ENCODE results near the gene MYLIP. TPM values are rescaled to one million over a fixed set of nuclear protein-coding genes. Genes with fewer than 3 reads are reported as not detected.

The MYLIP gene
- polyA plus RNA-seq, 3 donors from 2014 or later: 72.0 to 142 (median 99.0) TPM

- peaks cover 0 to 6% (median 3%) of the 10 kb centered on the region in 3 donors for H3K27me3 Mint-ChIP-seq (ENCODE audit: low read depth in 3 of 3)
- no peak overlapping the region for H3K4me3 Mint-ChIP-seq
- no peak for DNase-seq
- H3K9me3 Mint-ChIP-seq: peaks cover 0 to 2% (median 0%) of the 10 kb centered on the region in 6 donors
- H3K27ac Mint-ChIP-seq: no peak overlapping the region
- H3K4me1 Mint-ChIP-seq: peaks cover 6 to 19% of the 10 kb centered on the region in 2 donors
- peaks cover 0 to 8% (median 7%) of the 10 kb centered on the region in 3 donors for H3K36me3 Mint-ChIP-seq
Observed at GRCh38 chr6:16095180-16095579, 33.7 kb upstream of the MYLIP start.

GRCh38 chr6:16097382-16098171 is 31.3 kb upstream of the MYLIP start:
- peak in 1 of 3 donors; percentile 2 for DNase-seq

GRCh38 chr6:16098211-16098610 is 30.7 kb upstream of the MYLIP start:
- H3K27ac Mint-ChIP-seq: no peak overlapping the region
- H3K4me1 Mint-ChIP-seq: peaks cover 6 to 16% of the 10 kb centered on the region in 2 donors
- no peak for DNase-seq
- peaks cover 0 to 14% (median 5%) of the 10 kb centered on the region in 3 donors for H3K36me3 Mint-ChIP-seq
- no peak overlapping the region for H3K4me3 Mint-ChIP-seq
- peaks cover 0 to 2% (median 0%) of the 10 kb centered on the region in 6 donors for H3K9me3 Mint-ChIP-seq
- H3K27me3 Mint-ChIP-seq (ENCODE audit: low read depth in 3 of 3): peaks cover 0 to 3% (median 3%) of the 10 kb centered on the region in 3 donors

More at GRCh38 chr6:16097382-16098171, 31.3 kb upstream of the MYLIP start:
- Mint-ChIP-seq H3K9me3 (peaks cover 0 to 2% (median 0%) of the 10 kb centered on the region in 6 donors), H3K4me3 (no peak overlapping the region), H3K27ac (no peak overlapping the region), H3K4me1 (peaks cover 6 to 19% of the 10 kb centered on the region in 2 donors), H3K27me3 (ENCODE audit: low read depth in 3 of 3) (peaks cover 0 to 3% (median 3%) of the 10 kb centered on the region in 3 donors), H3K36me3 (peaks cover 0 to 14% (median 7%) of the 10 kb centered on the region in 3 donors)

- peaks cover 0 to 5% (median 3%) of the 10 kb centered on the region in 3 donors for H3K27me3 Mint-ChIP-seq (ENCODE audit: low read depth in 3 of 3)
Observed at GRCh38 chr6:16102208-16102607, 26.7 kb upstream of the MYLIP start.

GRCh38 chr6:16103722-16104121 is 25.2 kb upstream of the MYLIP start:
- no peak for DNase-seq
- H3K27ac Mint-ChIP-seq: no peak overlapping the region
- peaks cover 0 to 2% (median 0%) of the 10 kb centered on the region in 6 donors for H3K9me3 Mint-ChIP-seq

More at GRCh38 chr6:16102208-16102607, 26.7 kb upstream of the MYLIP start:
- H3K27ac Mint-ChIP-seq: no peak overlapping the region
- peaks cover 2 to 8% of the 10 kb centered on the region in 2 donors for H3K4me1 Mint-ChIP-seq
- no peak for DNase-seq
- peaks cover 0 to 2% (median 0%) of the 10 kb centered on the region in 6 donors for H3K9me3 Mint-ChIP-seq
- no peak overlapping the region for H3K4me3 Mint-ChIP-seq
- H3K36me3 Mint-ChIP-seq: peaks cover 0 to 14% (median 5%) of the 10 kb centered on the region in 3 donors

GRCh38 chr6:16104624-16105433 is 24.1 kb upstream of the MYLIP start:
- DNase-seq: no peak
- Mint-ChIP-seq H3K4me1 (no peaks in the 10 kb centered on the region), H3K36me3 (peaks cover 0 to 9% (median 0%) of the 10 kb centered on the region in 3 donors), H3K9me3 (peaks cover 0 to 2% (median 0%) of the 10 kb centered on the region in 6 donors), H3K27me3 (ENCODE audit: low read depth in 3 of 3) (peaks cover 0 to 7% (median 5%) of the 10 kb centered on the region in 3 donors), H3K27ac (no peak overlapping the region), H3K4me3 (no peak overlapping the region)

More at GRCh38 chr6:16103722-16104121, 25.2 kb upstream of the MYLIP start:
- Mint-ChIP-seq H3K4me3 (no peak overlapping the region), H3K36me3 (peaks cover 0 to 9% (median 0%) of the 10 kb centered on the region in 3 donors), H3K27me3 (ENCODE audit: low read depth in 3 of 3) (peaks cover 0 to 5% (median 3%) of the 10 kb centered on the region in 3 donors), H3K4me1 (no peaks in the 10 kb centered on the region)

- peaks cover 0 to 4% (median 0%) of the 10 kb centered on the region in 3 donors for H3K36me3 Mint-ChIP-seq
- no peaks in the 10 kb centered on the region for H3K4me1 Mint-ChIP-seq
Observed at GRCh38 chr6:16105854-16106253, 23.0 kb upstream of the MYLIP start.

GRCh38 chr6:16106991-16107787 is 21.7 kb upstream of the MYLIP start:
- no peaks in the 10 kb centered on the region for H3K9me3 Mint-ChIP-seq
- no peaks in the 10 kb centered on the region for H3K4me1 Mint-ChIP-seq
- no peak overlapping the region for H3K27ac Mint-ChIP-seq
- H3K27me3 Mint-ChIP-seq (ENCODE audit: low read depth in 3 of 3): peaks cover 0 to 9% (median 3%) of the 10 kb centered on the region in 3 donors
- no peak for DNase-seq
- H3K4me3 Mint-ChIP-seq: no peak overlapping the region
- no peaks in the 10 kb centered on the region for H3K36me3 Mint-ChIP-seq

More at GRCh38 chr6:16105854-16106253, 23.0 kb upstream of the MYLIP start:
- Mint-ChIP-seq H3K27ac (no peak overlapping the region), H3K4me3 (no peak overlapping the region), H3K9me3 (peaks cover 0 to under 1% (median 0%) of the 10 kb centered on the region in 6 donors), H3K27me3 (ENCODE audit: low read depth in 3 of 3) (peaks cover 0 to 9% (median 3%) of the 10 kb centered on the region in 3 donors)
- DNase-seq: no peak

- Mint-ChIP-seq H3K27me3 (ENCODE audit: low read depth in 3 of 3) (peaks cover 0 to 9% (median 3%) of the 10 kb centered on the region in 3 donors), H3K4me3 (no peak overlapping the region), H3K36me3 (no peaks in the 10 kb centered on the region), H3K4me1 (no peaks in the 10 kb centered on the region), H3K9me3 (no peaks in the 10 kb centered on the region), H3K27ac (no peak overlapping the region)
- DNase-seq: no peak
Observed at GRCh38 chr6:16108419-16108818, 20.5 kb upstream of the MYLIP start.

GRCh38 chr6:16108921-16109658 is 19.8 kb upstream of the MYLIP start:
- no peak overlapping the region for H3K4me3 Mint-ChIP-seq
- no peaks in the 10 kb centered on the region for H3K9me3 Mint-ChIP-seq
- H3K4me1 Mint-ChIP-seq: no peaks in the 10 kb centered on the region

GRCh38 chr6:16109659-16110305 is 19.1 kb upstream of the MYLIP start:
- Mint-ChIP-seq H3K4me1 (no peaks in the 10 kb centered on the region), H3K27ac (no peak overlapping the region), H3K9me3 (no peaks in the 10 kb centered on the region), H3K36me3 (no peaks in the 10 kb centered on the region), H3K27me3 (ENCODE audit: low read depth in 3 of 3) (peaks cover 0 to 12% (median 3%) of the 10 kb centered on the region in 3 donors), H3K4me3 (no peak overlapping the region)
- DNase-seq: no peak

More at GRCh38 chr6:16108921-16109658, 19.8 kb upstream of the MYLIP start:
- no peak overlapping the region for H3K27ac Mint-ChIP-seq
- no peaks in the 10 kb centered on the region for H3K36me3 Mint-ChIP-seq
- no peak for DNase-seq
- H3K27me3 Mint-ChIP-seq (ENCODE audit: low read depth in 3 of 3): peaks cover 0 to 12% (median 3%) of the 10 kb centered on the region in 3 donors

- peaks cover 4 to 6% of the 10 kb centered on the region in 2 donors for H3K4me1 Mint-ChIP-seq
- H3K27me3 Mint-ChIP-seq (ENCODE audit: low read depth in 3 of 3): peaks cover 0 to 5% (median 2%) of the 10 kb centered on the region in 3 donors
- peaks cover 0 to 3% (median 0%) of the 10 kb centered on the region in 3 donors for H3K36me3 Mint-ChIP-seq
- no peak for DNase-seq
- H3K27ac Mint-ChIP-seq: no peak overlapping the region
- no peak overlapping the region for H3K4me3 Mint-ChIP-seq
- H3K9me3 Mint-ChIP-seq: no peaks in the 10 kb centered on the region
Observed at GRCh38 chr6:16118825-16119224, 10.1 kb upstream of the MYLIP start.
